ENCODE results near the gene HIGD2B. TPM values are rescaled to one million over a fixed set of nuclear protein-coding genes. Genes with fewer than 3 reads are reported as not detected.

The HIGD2B gene
- total and polyA plus RNA-seq, 9 of the 15 experiments (the other 6 are each of a cell fraction or from before 2014, with no cell fraction given), result 0.04 to 0.18 (median 0.14) TPM; not detected in 6

DNA sequence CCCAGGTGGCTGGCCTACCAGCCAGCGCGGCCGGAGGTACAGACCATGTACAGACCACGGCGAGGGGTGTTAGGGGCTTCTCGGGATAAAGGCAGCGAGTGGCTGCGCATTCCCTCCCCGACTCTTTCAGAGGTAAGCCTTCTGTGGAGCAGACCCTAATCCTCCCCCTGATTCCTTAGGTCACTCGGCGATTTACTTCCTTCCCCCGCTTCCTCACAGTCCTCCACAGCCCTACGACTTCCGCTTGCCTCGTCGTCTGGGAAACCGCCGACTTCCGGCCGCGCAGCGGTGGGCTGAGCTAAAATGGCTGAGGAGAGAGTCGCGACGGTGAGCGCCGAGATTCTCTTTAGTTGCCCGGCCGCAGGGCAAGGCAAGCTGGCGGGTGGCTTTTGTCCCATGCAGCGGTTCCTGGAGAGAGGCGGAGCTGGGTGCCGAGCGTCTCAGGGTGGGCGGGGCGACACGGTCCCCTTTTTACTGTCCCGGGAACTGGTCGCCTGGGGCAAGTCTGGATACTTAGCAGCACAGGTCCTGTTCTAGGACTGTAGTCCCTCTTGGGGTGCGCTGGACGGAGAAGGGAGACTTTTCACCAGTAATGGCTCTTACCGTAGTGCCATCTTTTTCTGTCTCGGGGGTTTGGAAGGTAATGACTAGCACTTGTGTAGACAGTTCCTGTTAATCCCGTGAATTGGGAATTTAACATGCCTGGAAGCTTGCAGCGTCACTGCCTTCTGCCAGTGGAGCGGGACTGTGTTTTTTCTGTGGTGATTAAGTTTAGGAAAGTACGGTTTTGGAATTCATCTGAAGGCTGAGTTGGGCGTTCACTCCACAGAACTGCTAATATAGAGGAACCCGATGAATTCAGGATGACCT lies at the start of gene HIGD2B, which contains the start of gene BBS4 (continued):
- TF ChIP-seq ZBTB2 (IDR thresholded peaks at IDR 0.05), result no peak
- TF ChIP-seq, protein P1, sequence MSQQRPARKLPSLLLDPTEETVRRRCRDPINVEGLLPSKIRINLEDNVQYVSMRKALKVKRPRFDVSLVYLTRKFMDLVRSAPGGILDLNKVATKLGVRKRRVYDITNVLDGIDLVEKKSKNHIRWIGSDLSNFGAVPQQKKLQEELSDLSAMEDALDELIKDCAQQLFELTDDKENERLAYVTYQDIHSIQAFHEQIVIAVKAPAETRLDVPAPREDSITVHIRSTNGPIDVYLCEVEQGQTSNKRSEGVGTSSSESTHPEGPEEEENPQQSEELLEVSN (IDR thresholded peaks at IDR 0.05; ENCODE audit: borderline replicate concordance in 1 of 2, extremely low read depth in 1 of 2, insufficient read depth in 1 of 2, insufficient read length in 1 of 2, low read depth in 1 of 2, low read length in 1 of 2, poor library complexity in 1 of 2, severe bottlenecking in 1 of 2), result peak; percentile 55 to 68
- TF ChIP-seq TSC22D4 (tag; IDR thresholded peaks at IDR 0.05), result no peak
- TF ChIP-seq, protein P2, sequence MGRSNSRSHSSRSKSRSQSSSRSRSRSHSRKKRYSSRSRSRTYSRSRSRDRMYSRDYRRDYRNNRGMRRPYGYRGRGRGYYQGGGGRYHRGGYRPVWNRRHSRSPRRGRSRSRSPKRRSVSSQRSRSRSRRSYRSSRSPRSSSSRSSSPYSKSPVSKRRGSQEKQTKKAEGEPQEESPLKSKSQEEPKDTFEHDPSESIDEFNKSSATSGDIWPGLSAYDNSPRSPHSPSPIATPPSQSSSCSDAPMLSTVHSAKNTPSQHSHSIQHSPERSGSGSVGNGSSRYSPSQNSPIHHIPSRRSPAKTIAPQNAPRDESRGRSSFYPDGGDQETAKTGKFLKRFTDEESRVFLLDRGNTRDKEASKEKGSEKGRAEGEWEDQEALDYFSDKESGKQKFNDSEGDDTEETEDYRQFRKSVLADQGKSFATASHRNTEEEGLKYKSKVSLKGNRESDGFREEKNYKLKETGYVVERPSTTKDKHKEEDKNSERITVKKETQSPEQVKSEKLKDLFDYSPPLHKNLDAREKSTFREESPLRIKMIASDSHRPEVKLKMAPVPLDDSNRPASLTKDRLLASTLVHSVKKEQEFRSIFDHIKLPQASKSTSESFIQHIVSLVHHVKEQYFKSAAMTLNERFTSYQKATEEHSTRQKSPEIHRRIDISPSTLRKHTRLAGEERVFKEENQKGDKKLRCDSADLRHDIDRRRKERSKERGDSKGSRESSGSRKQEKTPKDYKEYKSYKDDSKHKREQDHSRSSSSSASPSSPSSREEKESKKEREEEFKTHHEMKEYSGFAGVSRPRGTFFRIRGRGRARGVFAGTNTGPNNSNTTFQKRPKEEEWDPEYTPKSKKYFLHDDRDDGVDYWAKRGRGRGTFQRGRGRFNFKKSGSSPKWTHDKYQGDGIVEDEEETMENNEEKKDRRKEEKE (IDR thresholded peaks at IDR 0.05; ENCODE audit: borderline replicate concordance in 1 of 2, control insufficient read depth in 1 of 2, low read depth in 2 of 2, low read length in 1 of 2), result peak; percentile 7 to 34; a peak in 1 of 4 replicates
- TF ChIP-seq SMARCA4 (IDR thresholded peaks at IDR 0.05), result peak; percentile 30
- TF ChIP-seq NFXL1 (CRISPR knock-in tag; IDR thresholded peaks at IDR 0.05), result no peak
- TF ChIP-seq PHF21A (IDR thresholded peaks at IDR 0.05; ENCODE audit: borderline replicate concordance, low read depth), result peak; percentile 76; the same call in 1 of the 2 replicates
- no peak for TF ChIP-seq MCM5 (IDR thresholded peaks at IDR 0.05; ENCODE audit: low read depth)
- TF ChIP-seq KAT2B (IDR thresholded peaks at IDR 0.05; ENCODE audit: low read depth, low read length), result no peak
- no peak for TF ChIP-seq ILK (tag; IDR thresholded peaks at IDR 0.05; ENCODE audit: borderline replicate concordance, low read depth)
- no peak for TF ChIP-seq CBX1 (IDR thresholded peaks at IDR 0.05; ENCODE audit: low read depth)

Data from K562 (cell line).